Endothelial cell (in vitro differentiated cells): ENCODE results near the gene SLC39A6. TPM values are rescaled to one million over a fixed set of nuclear protein-coding genes. Genes with fewer than 3 reads are reported as not detected.

Source experiments
- DNase-seq: peaks from one replicate; pipeline ENCODE4 v3.0.0; 2021; ENCODE audit warnings: low spot score
- H3K27ac Mint-ChIP-seq: one replicate; pipeline ENCODE4 v1.8.0; 2021; ENCODE audit warnings: mixed read lengths, inconsistent platforms; ENCODE audit not compliant: unreplicated experiment
- H3K27me3 Mint-ChIP-seq: one replicate; pipeline ENCODE4 v1.8.0; 2021; ENCODE audit warnings: mild to moderate bottlenecking, moderate library complexity, mixed read lengths, inconsistent platforms; ENCODE audit not compliant: unreplicated experiment
- H3K36me3 Mint-ChIP-seq: one replicate; pipeline ENCODE4 v1.8.0; 2021; ENCODE audit warnings: mild to moderate bottlenecking, low read depth, mixed read lengths, inconsistent platforms; ENCODE audit not compliant: unreplicated experiment
- H3K4me1 Mint-ChIP-seq: one replicate; pipeline ENCODE4 v1.8.0; 2021; ENCODE audit warnings: mild to moderate bottlenecking, mixed read lengths, inconsistent platforms; ENCODE audit not compliant: unreplicated experiment
- H3K4me3 Mint-ChIP-seq: one replicate; pipeline ENCODE4 v1.8.0; 2021; ENCODE audit warnings: mild to moderate bottlenecking, mixed read lengths, inconsistent platforms; ENCODE audit not compliant: unreplicated experiment
- H3K9me3 Mint-ChIP-seq: one replicate; pipeline ENCODE4 v1.8.0; 2021; ENCODE audit warnings: mixed read lengths, inconsistent platforms; ENCODE audit not compliant: unreplicated experiment
- total RNA-seq: library from RNA; stranded (reverse); fragmentation: NEBNext Ultra II Directional; extraction: Animal tissue kit (Norgen Biotek cat#: 25700); gene quantifications from one replicate; pipeline ENCODE4 v1.2.1, GENCODE V29; 2021; ENCODE audit not compliant: unreplicated experiment
- TF ChIP-seq, protein P1 (sequence below): fragments of 200-600 bp; sonication (generic); IDR thresholded peaks from one replicate; pipeline ENCODE4 v1.5.0; 2021; ENCODE audit warnings: antibody characterized with exemption; ENCODE audit not compliant: unreplicated experiment

SLC39A6 gene
- total RNA-seq, 1 donor from 2014 or later: 28.2 TPM

DNA sequence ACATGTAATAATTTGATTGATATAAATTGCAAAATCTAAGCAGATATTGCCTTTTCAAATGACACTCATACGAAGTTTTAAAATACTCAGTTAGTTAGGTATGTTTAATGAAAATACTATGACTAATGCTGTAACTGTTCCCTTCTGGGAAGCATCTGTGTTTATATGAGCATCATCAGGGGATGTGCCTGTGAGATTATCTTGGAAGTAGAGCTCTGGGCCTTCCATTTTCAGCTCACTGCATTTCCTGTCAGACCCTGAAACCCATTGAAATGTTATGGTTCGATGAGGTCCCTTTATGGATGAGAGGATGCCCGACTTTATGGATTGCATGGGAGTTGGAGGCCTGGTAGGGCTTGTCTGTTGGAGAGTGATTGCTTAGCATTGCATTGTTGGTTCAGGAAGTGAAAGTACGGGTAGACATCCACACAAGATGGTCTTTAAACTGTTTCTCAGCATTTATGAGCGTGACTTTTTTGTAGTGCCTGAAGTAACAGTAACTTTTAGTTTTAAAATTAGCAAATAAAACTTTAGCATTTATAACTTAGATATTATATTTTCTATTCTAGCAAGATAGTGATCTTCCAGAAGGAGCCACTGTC is 29.2 kb upstream of the SLC39A6 start:
- DNase-seq: no peak
- Mint-ChIP-seq H3K36me3 (peaks cover 25% of the 10 kb centered on the region), H3K27me3 (peaks cover 4% of the 10 kb centered on the region), H3K27ac (no peak overlapping the region), H3K4me3 (no peak overlapping the region), H3K4me1 (no peaks in the 10 kb centered on the region), H3K9me3 (no peaks in the 10 kb centered on the region)
- TF ChIP-seq, protein P1, sequence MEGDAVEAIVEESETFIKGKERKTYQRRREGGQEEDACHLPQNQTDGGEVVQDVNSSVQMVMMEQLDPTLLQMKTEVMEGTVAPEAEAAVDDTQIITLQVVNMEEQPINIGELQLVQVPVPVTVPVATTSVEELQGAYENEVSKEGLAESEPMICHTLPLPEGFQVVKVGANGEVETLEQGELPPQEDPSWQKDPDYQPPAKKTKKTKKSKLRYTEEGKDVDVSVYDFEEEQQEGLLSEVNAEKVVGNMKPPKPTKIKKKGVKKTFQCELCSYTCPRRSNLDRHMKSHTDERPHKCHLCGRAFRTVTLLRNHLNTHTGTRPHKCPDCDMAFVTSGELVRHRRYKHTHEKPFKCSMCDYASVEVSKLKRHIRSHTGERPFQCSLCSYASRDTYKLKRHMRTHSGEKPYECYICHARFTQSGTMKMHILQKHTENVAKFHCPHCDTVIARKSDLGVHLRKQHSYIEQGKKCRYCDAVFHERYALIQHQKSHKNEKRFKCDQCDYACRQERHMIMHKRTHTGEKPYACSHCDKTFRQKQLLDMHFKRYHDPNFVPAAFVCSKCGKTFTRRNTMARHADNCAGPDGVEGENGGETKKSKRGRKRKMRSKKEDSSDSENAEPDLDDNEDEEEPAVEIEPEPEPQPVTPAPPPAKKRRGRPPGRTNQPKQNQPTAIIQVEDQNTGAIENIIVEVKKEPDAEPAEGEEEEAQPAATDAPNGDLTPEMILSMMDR: no peak

GRCh38 chr18:36157441-36157840 is 28.3 kb upstream of the SLC39A6 start:
- DNase-seq: no peak
- Mint-ChIP-seq H3K27me3 (peaks cover 4% of the 10 kb centered on the region), H3K4me3 (no peak overlapping the region), H3K27ac (no peak overlapping the region), H3K9me3 (no peaks in the 10 kb centered on the region), H3K36me3 (peaks cover 30% of the 10 kb centered on the region), H3K4me1 (no peaks in the 10 kb centered on the region)
- TF ChIP-seq, protein P1: no peak

- Mint-ChIP-seq H3K27ac (no peak overlapping the region), H3K4me1 (no peaks in the 10 kb centered on the region), H3K4me3 (no peak overlapping the region), H3K27me3 (peaks cover 4% of the 10 kb centered on the region), H3K9me3 (no peaks in the 10 kb centered on the region), H3K36me3 (peaks cover 30% of the 10 kb centered on the region)
- TF ChIP-seq, protein P1: no peak
- no peak for DNase-seq
Measured at GRCh38 chr18:36155851-36156757, 27.0 kb upstream of the SLC39A6 start.

- no peaks in the 10 kb centered on the region for H3K4me1 Mint-ChIP-seq
- H3K27ac Mint-ChIP-seq: no peak overlapping the region
- peaks cover 31% of the 10 kb centered on the region for H3K36me3 Mint-ChIP-seq
- TF ChIP-seq, protein P1: no peak
- H3K4me3 Mint-ChIP-seq: no peak overlapping the region
- peaks cover 3% of the 10 kb centered on the region for H3K27me3 Mint-ChIP-seq
- H3K9me3 Mint-ChIP-seq: no peaks in the 10 kb centered on the region
- no peak for DNase-seq
Measured at GRCh38 chr18:36153771-36154170, 24.6 kb upstream of the SLC39A6 start.

DNA sequence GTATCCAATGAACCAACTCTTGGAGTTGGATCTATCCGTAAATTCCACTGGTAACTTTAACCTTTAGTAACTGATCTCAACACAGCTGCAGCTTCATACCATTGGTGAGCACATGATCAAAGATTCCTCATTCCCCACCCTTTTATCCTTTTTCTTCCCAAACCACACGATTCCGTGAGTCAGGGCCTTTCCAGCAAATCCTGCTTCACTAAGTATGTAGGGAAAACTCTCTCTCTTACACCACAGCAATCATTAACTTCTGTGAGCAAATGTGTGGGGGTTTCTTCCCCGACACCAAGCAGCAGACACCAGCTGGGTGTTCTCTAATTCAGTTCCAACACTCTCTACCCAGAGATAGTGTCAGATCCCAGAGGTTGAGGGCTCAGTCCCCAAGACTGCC is 24.1 kb upstream of the SLC39A6 start:
- Mint-ChIP-seq H3K4me1 (no peaks in the 10 kb centered on the region), H3K9me3 (no peaks in the 10 kb centered on the region), H3K36me3 (peaks cover 31% of the 10 kb centered on the region), H3K4me3 (no peak overlapping the region), H3K27ac (no peak overlapping the region), H3K27me3 (no peaks in the 10 kb centered on the region)
- TF ChIP-seq, protein P1: no peak
- no peak for DNase-seq
